ENCODE results near the gene IRF2.
"Not testable (repeated sequence)": the region's sequence is repeated elsewhere in the genome, so short reads cannot be mapped to it uniquely, and the experiment has no call there.

IRF2 gene

GRCh38 chr4:184345573-184345922 lies 128.8 kb downstream of the IRF2 start:
- H3K4me3 Mint-ChIP-seq = no peak overlapping the region
- no peaks in the 10 kb centered on the region for H3K36me3 Mint-ChIP-seq (ENCODE audit: low read depth)
- DNase-seq = no peak
- no peaks in the 10 kb centered on the region for H3K9me3 Mint-ChIP-seq
- peaks cover 13% of the 10 kb centered on the region for H3K27me3 Mint-ChIP-seq (ENCODE audit: low read depth, poor library complexity)
- no peak overlapping the region for H3K27ac Mint-ChIP-seq
- H3K4me1 Mint-ChIP-seq = peaks cover 62% of the 10 kb centered on the region
- TF ChIP-seq CTCF (IDR thresholded peaks at IDR 0.05) = no peak

GRCh38 chr4:184344899-184345572 lies 129.3 kb downstream of the IRF2 start:
- Mint-ChIP-seq H3K27ac (no peak overlapping the region), H3K4me3 (no peak overlapping the region), H3K27me3 (ENCODE audit: low read depth, poor library complexity) (peaks cover 13% of the 10 kb centered on the region), H3K9me3 (no peaks in the 10 kb centered on the region), H3K36me3 (ENCODE audit: low read depth) (no peaks in the 10 kb centered on the region), H3K4me1 (peaks cover 62% of the 10 kb centered on the region)
- no peak for DNase-seq
- no peak for TF ChIP-seq CTCF (IDR thresholded peaks at IDR 0.05)

GRCh38 chr4:184344435-184344834 lies 129.9 kb downstream of the IRF2 start:
- Mint-ChIP-seq H3K9me3 (no peaks in the 10 kb centered on the region), H3K4me1 (peaks cover 62% of the 10 kb centered on the region), H3K36me3 (ENCODE audit: low read depth) (no peaks in the 10 kb centered on the region), H3K27me3 (ENCODE audit: low read depth, poor library complexity) (peaks cover 13% of the 10 kb centered on the region), H3K27ac (no peak overlapping the region), H3K4me3 (peak overlapping the region; percentile 85)
- no peak for TF ChIP-seq CTCF (IDR thresholded peaks at IDR 0.05)
- DNase-seq = no peak

GRCh38 chr4:184343502-184344177 lies 130.7 kb downstream of the IRF2 start:
- Mint-ChIP-seq H3K4me3 (peak overlapping the region; percentile 85), H3K36me3 (ENCODE audit: low read depth) (no peaks in the 10 kb centered on the region), H3K27me3 (ENCODE audit: low read depth, poor library complexity) (peaks cover 13% of the 10 kb centered on the region), H3K9me3 (no peaks in the 10 kb centered on the region), H3K27ac (peak overlapping the region; percentile 70), H3K4me1 (peaks cover 56% of the 10 kb centered on the region)
- no peak for TF ChIP-seq CTCF (IDR thresholded peaks at IDR 0.05)
- peak; percentile 60 for DNase-seq

- Mint-ChIP-seq H3K4me3 (peak overlapping the region; percentile 85), H3K4me1 (peaks cover 48% of the 10 kb centered on the region), H3K27me3 (ENCODE audit: low read depth, poor library complexity) (peaks cover 13% of the 10 kb centered on the region)
- H3K9me3 Mint-ChIP-seq; H3K36me3 Mint-ChIP-seq (ENCODE audit: low read depth); H3K27ac Mint-ChIP-seq; DNase-seq: not testable (repeated sequence)
Measured at GRCh38 chr4:184342857-184343237, 131.5 kb downstream of the IRF2 start.

GRCh38 chr4:184342167-184342856 lies 132.0 kb downstream of the IRF2 start:
- DNase-seq = no peak
- Mint-ChIP-seq H3K36me3 (ENCODE audit: low read depth) (no peaks in the 10 kb centered on the region), H3K27me3 (ENCODE audit: low read depth, poor library complexity) (peaks cover 10% of the 10 kb centered on the region), H3K4me1 (peaks cover 42% of the 10 kb centered on the region), H3K9me3 (peaks cover 6% of the 10 kb centered on the region), H3K4me3 (peak overlapping the region; percentile 85), H3K27ac (no peak overlapping the region)
- TF ChIP-seq CTCF (IDR thresholded peaks at IDR 0.05) = no peak

- not testable (repeated sequence) for H3K36me3 Mint-ChIP-seq (ENCODE audit: low read depth); DNase-seq; H3K4me3 Mint-ChIP-seq; H3K27me3 Mint-ChIP-seq (ENCODE audit: low read depth, poor library complexity); H3K27ac Mint-ChIP-seq
- Mint-ChIP-seq H3K4me1 (peaks cover 21% of the 10 kb centered on the region), H3K9me3 (peaks cover 11% of the 10 kb centered on the region)
Measured at GRCh38 chr4:184339398-184340193, 134.8 kb downstream of the IRF2 start.
